Activated CD4-positive, alpha-beta T cell treated with anti-CD3 and anti-CD28 coated beads, Interleukin-2, amount 10 ng/mL, durations not matched to agents 24 days and 14 days (primary cell): ENCODE data around the gene DENND6B. TPM values are rescaled to one million over a fixed set of nuclear protein-coding genes. Genes with fewer than 3 reads are reported as not detected.
"Not testable (repeated sequence)": the region's sequence is repeated elsewhere in the genome, so short reads cannot be mapped to it uniquely, and the experiment has no call there.

Experiments
- DNase-seq: peaks from one replicate; pipeline ENCODE4 v3.0.0; 2022
- H3K27ac Mint-ChIP-seq: one replicate; pipeline ENCODE4 v1.8.0; 2022; ENCODE audit warnings: mild to moderate bottlenecking, mixed read lengths
- H3K27me3 Mint-ChIP-seq: one replicate; pipeline ENCODE4 v1.8.0; 2022; ENCODE audit warnings: mixed read lengths
- H3K36me3 Mint-ChIP-seq: one replicate; pipeline ENCODE4 v1.8.0; 2022; ENCODE audit warnings: low read depth, mild to moderate bottlenecking, mixed read lengths
- H3K4me1 Mint-ChIP-seq: one replicate; pipeline ENCODE4 v1.8.0; 2021; ENCODE audit warnings: mixed read lengths
- H3K4me3 Mint-ChIP-seq: one replicate; pipeline ENCODE4 v1.8.0; 2022; ENCODE audit warnings: mild to moderate bottlenecking, moderate library complexity, mixed read lengths
- H3K9me3 Mint-ChIP-seq: one replicate; pipeline ENCODE4 v1.8.0; 2021; ENCODE audit warnings: mixed read lengths
- intact Hi-C: fragments of 100-400 bp; cut with micrococcal nuclease; formaldehyde crosslinking; loops from one replicate; pipeline ENCODE4 v1.15.1; 2023
- total RNA-seq: library from RNA; stranded (reverse); gene quantifications from 2 replicates; pipeline ENCODE4 v1.2.3, GENCODE V29; 2022

The DENND6B gene, protein sequence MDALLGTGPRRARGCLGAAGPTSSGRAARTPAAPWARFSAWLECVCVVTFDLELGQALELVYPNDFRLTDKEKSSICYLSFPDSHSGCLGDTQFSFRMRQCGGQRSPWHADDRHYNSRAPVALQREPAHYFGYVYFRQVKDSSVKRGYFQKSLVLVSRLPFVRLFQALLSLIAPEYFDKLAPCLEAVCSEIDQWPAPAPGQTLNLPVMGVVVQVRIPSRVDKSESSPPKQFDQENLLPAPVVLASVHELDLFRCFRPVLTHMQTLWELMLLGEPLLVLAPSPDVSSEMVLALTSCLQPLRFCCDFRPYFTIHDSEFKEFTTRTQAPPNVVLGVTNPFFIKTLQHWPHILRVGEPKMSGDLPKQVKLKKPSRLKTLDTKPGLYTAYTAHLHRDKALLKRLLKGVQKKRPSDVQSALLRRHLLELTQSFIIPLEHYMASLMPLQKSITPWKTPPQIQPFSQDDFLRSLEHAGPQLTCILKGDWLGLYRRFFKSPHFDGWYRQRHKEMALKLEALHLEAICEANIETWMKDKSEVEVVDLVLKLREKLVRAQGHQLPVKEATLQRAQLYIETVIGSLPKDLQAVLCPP
- 1.4 and 2.2 TPM in 2 replicates for total RNA-seq

- Mint-ChIP-seq H3K27ac (peak within 1 kb of the TSS; percentile 87), H3K4me3 (peak within 1 kb of the TSS; percentile 87), H3K27me3 (peaks cover 18% of the 10 kb centered on the region), H3K9me3 (no peaks in the 10 kb centered on the region), H3K36me3 (peaks cover 3% of the 10 kb centered on the region), H3K4me1 (peaks cover 13% of the 10 kb centered on the region)
- intact Hi-C loops: loop anchor here (1.0 to 5.0 kb wide), 4 partner anchors 13 to 75 kb away; partner anchors contain the start of genes HDAC10 and MAPK11
- DNase-seq: peak; percentile 93
Observed at GRCh38 chr22:50326956-50327710, at the start of gene DENND6B. DENND6B (minus strand) TSS chr22:50327012; CDS start chr22:50326988, 24 bp downstream.

DNA sequence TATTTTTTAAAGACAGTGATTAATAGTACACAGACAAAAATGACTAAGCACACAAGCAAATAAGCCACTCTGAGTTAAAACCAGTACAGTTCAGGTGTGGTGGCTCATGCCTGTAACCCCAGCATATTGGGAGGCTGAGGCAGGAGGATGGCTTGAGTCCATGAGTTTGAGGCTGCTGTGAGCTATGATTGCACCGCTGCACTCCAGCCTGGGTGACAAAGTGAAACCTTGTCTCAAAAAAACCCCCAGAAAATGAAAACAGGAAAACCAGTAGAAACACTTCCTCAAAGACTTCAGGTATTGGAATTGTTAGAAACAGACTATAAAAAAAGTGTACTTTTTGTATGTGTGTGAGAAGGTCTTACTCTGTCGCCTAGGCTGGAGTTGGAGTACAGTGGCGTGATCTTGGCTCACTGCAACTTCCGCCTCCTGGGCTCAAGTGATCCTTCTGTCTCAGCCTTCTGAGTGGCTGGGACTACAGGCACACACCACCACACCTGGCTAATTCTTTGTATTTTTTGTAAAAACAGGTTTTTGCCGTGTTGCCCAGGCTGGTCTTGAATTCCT, 49.4 kb upstream of the DENND6B start:
- H3K4me3 Mint-ChIP-seq: no peak overlapping the region
- peak overlapping the region; percentile 66 for H3K27ac Mint-ChIP-seq
- intact Hi-C loops: no loop called here
- H3K36me3 Mint-ChIP-seq: peaks cover 45% of the 10 kb centered on the region
- DNase-seq: peak; percentile 65
- no peaks in the 10 kb centered on the region for H3K9me3 Mint-ChIP-seq
- H3K27me3 Mint-ChIP-seq: no peaks in the 10 kb centered on the region
- H3K4me1 Mint-ChIP-seq: peaks cover 19% of the 10 kb centered on the region

- peaks cover 42% of the 10 kb centered on the region for H3K36me3 Mint-ChIP-seq
- H3K27me3 Mint-ChIP-seq: no peaks in the 10 kb centered on the region
- no peak for DNase-seq
- intact Hi-C loops: no loop called here
- H3K4me1 Mint-ChIP-seq: peaks cover 21% of the 10 kb centered on the region
- H3K9me3 Mint-ChIP-seq: no peaks in the 10 kb centered on the region
- no peak overlapping the region for H3K4me3 Mint-ChIP-seq
- H3K27ac Mint-ChIP-seq: no peak overlapping the region
Observed at GRCh38 chr22:50371101-50371648, 44.4 kb upstream of the DENND6B start.

- Mint-ChIP-seq H3K4me3 (no peak overlapping the region), H3K27ac (no peak overlapping the region), H3K9me3 (no peaks in the 10 kb centered on the region), H3K27me3 (no peaks in the 10 kb centered on the region), H3K4me1 (peaks cover 12% of the 10 kb centered on the region), H3K36me3 (peaks cover 28% of the 10 kb centered on the region)
- no peak for DNase-seq
- intact Hi-C loops: no loop called here
Observed at GRCh38 chr22:50367778-50368500, 41.1 kb upstream of the DENND6B start.

DNA sequence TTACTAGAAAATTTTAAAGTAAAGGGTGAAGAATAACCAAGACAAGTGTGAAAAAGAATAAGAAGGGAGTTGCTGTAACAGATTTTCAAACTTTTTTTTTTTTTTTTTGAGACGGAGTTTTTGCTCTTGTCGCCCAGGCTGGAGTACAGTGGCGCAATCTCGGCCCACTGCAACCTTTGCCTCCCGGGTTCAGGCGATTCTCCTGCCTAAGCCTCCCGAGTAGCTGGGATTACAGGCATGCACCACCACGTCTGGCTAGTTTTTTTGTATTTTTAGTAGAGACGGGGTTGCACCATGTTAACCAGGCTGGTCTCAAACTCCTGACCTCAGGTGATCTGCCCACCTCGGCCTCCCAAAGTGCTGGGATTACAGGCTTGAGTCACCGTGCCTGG, 37.0 kb upstream of the DENND6B start:
- H3K27ac Mint-ChIP-seq, H3K9me3 Mint-ChIP-seq, intact Hi-C loops, DNase-seq, H3K27me3 Mint-ChIP-seq, H3K4me3 Mint-ChIP-seq: not testable (repeated sequence)
- peaks cover 28% of the 10 kb centered on the region for H3K4me1 Mint-ChIP-seq
- H3K36me3 Mint-ChIP-seq: peaks cover 36% of the 10 kb centered on the region

DNA sequence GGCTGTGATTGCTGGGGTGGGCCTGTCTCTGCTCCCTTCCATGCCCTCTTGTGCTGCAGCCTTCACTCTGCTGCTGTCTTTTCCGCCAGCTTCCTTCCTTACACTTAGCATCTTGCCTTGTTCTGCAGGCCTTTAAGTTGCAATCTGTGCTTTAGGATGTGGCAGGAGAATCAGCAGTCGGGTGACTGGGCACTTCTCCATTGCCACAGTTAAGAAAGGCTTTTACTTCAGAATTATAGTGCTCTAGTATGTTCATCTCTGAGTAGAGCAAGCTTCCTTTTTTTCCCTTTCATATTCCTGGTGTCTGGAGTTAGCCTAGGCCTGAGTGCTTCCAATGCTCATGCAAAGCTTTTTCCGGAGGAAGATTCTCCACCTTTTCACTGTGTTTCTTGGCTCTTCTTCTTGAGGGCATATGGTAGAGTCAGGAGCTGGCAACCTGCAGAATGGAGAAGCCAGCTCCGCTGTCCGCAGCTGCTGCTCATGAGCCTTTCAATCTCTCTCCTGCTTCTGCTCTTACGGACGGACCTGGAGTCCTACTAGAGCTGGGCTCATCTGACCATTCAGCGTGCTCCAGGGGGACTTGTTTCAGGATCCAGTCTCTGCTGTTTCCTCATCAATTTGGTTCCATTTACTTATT, 36.5 kb upstream of the DENND6B start:
- intact Hi-C loops: no loop called here
- H3K36me3 Mint-ChIP-seq: peaks cover 32% of the 10 kb centered on the region
- no peaks in the 10 kb centered on the region for H3K27me3 Mint-ChIP-seq
- peaks cover 28% of the 10 kb centered on the region for H3K4me1 Mint-ChIP-seq
- DNase-seq: no peak
- no peaks in the 10 kb centered on the region for H3K9me3 Mint-ChIP-seq
- H3K27ac Mint-ChIP-seq: no peak overlapping the region
- no peak overlapping the region for H3K4me3 Mint-ChIP-seq

GRCh38 chr22:50361688-50362087, 34.9 kb upstream of the DENND6B start:
- Mint-ChIP-seq H3K4me3 (no peak overlapping the region), H3K36me3 (peaks cover 35% of the 10 kb centered on the region), H3K27me3 (no peaks in the 10 kb centered on the region), H3K27ac (peak overlapping the region; percentile 63), H3K4me1 (peaks cover 31% of the 10 kb centered on the region), H3K9me3 (no peaks in the 10 kb centered on the region)
- no peak for DNase-seq
- intact Hi-C loops: no loop called here

DNA sequence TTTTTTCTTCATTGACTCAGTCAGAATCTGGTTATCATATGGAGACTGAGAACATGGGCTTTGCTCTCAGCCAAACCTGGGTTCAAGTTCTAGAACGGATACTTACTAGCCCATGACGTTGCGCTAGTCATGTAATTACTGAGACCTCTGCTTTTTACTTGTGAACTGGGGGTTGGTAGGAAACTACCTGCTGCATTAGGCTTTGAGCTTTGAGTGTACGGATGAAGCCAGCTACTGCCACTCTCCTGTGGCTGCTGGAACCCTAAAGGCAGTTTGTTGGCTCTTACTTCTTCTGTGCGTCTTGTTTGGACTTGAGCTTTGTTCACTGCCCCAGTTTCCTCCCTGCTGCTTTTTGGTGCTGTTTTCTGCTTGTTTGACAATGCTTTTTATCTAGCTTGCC, 34.4 kb upstream of the DENND6B start:
- peaks cover 35% of the 10 kb centered on the region for H3K36me3 Mint-ChIP-seq
- H3K27ac Mint-ChIP-seq: peak overlapping the region; percentile 81
- DNase-seq: no peak
- no peaks in the 10 kb centered on the region for H3K9me3 Mint-ChIP-seq
- no peaks in the 10 kb centered on the region for H3K27me3 Mint-ChIP-seq
- peaks cover 31% of the 10 kb centered on the region for H3K4me1 Mint-ChIP-seq
- intact Hi-C loops: no loop called here
- H3K4me3 Mint-ChIP-seq: no peak overlapping the region

GRCh38 chr22:50360578-50360977, 33.8 kb upstream of the DENND6B start:
- Mint-ChIP-seq H3K4me1 (peaks cover 29% of the 10 kb centered on the region), H3K27me3 (no peaks in the 10 kb centered on the region), H3K36me3 (peaks cover 32% of the 10 kb centered on the region), H3K27ac (no peak overlapping the region), H3K4me3 (no peak overlapping the region), H3K9me3 (no peaks in the 10 kb centered on the region)
- DNase-seq: no peak
- intact Hi-C loops: no loop called here

GRCh38 chr22:50357756-50358155, 30.9 kb upstream of the DENND6B start:
- no peak overlapping the region for H3K27ac Mint-ChIP-seq
- no peaks in the 10 kb centered on the region for H3K9me3 Mint-ChIP-seq
- intact Hi-C loops: no loop called here
- H3K27me3 Mint-ChIP-seq: no peaks in the 10 kb centered on the region
- H3K36me3 Mint-ChIP-seq: peaks cover 32% of the 10 kb centered on the region
- no peak overlapping the region for H3K4me3 Mint-ChIP-seq
- H3K4me1 Mint-ChIP-seq: peaks cover 29% of the 10 kb centered on the region
- DNase-seq: no peak

DNA sequence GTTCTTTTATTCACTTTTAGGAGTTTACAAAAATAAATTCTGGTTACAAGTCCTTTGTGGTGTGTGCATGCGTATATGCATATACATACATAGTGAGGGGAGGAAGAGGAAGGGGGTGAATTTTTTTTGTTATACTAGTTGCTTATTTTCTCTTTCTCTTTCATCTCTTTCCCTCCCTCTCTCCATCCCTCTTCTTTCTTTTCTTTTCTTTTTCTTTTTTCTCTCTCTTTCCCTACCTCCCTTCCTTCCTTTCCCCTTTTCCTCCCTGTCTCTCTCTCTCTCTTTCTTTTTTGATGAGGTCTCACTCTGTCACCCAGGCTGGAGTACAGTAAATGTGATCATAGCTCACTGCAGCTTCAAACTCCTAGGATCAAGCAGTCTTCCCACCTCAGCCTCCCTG, 30.4 kb upstream of the DENND6B start:
- peaks cover 35% of the 10 kb centered on the region for H3K36me3 Mint-ChIP-seq
- no peak overlapping the region for H3K4me3 Mint-ChIP-seq
- peaks cover 27% of the 10 kb centered on the region for H3K4me1 Mint-ChIP-seq

GRCh38 chr22:50356186-50356585, 29.4 kb upstream of the DENND6B start:
- H3K36me3 Mint-ChIP-seq: peaks cover 33% of the 10 kb centered on the region
- no peak overlapping the region for H3K27ac Mint-ChIP-seq
- intact Hi-C loops: no loop called here
- no peaks in the 10 kb centered on the region for H3K27me3 Mint-ChIP-seq
- no peak overlapping the region for H3K4me3 Mint-ChIP-seq
- H3K4me1 Mint-ChIP-seq: peaks cover 18% of the 10 kb centered on the region
- no peak for DNase-seq
- no peaks in the 10 kb centered on the region for H3K9me3 Mint-ChIP-seq

More for the DNA sequence above, 30.4 kb upstream of the DENND6B start:
- Mint-ChIP-seq H3K9me3 (no peaks in the 10 kb centered on the region), H3K27ac (peak overlapping the region; percentile 14), H3K27me3 (no peaks in the 10 kb centered on the region)
- no peak for DNase-seq
- intact Hi-C loops: no loop called here
